ENCODE data around the gene JUP. TPM values are rescaled to one million over a fixed set of nuclear protein-coding genes. Genes with fewer than 3 reads are reported as not detected.

The JUP gene
- total RNA-seq, 1 experiment from 2014 or later: 224 TPM

DNA sequence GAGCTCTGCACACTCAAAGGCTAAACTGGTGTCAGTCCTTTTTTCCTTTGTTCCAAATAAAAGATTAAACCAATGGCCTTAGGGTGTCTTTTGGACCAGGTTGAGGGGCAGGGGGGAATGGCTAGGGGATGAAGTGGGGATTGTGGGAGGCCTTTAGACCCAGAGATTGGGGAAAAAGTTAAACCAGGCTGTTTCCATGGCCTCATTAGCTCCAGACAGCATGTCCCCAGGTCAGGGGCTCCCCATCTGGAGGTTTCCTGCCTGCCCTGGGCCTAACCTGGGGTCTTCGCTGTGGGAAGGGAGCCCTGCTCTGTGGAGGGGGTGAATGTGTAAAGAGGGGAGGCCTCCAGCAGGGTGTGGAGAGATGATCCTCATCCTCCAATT is 36.6 kb upstream of the JUP start:
- CTCF ChIA-PET: no interaction called here

More for the DNA sequence above, 36.6 kb upstream of the JUP start:
- H3K4me1 ChIP-seq (ENCODE audit: control insufficient read depth in 1 of 2, insufficient read depth in 2 of 2, low read length in 2 of 2): no peaks in the 10 kb centered on the region
- no peaks in the 10 kb centered on the region for H4K20me1 ChIP-seq (ENCODE audit: insufficient read depth)
- peaks cover 6 to 9% of the 10 kb centered on the region in 2 experiments; a peak in 2 of 4 replicates for H3K36me3 ChIP-seq (ENCODE audit: control insufficient read depth in 1 of 2, insufficient read depth in 2 of 2, low read length in 2 of 2)
- no peak for DNase-seq (ENCODE audit: low read depth, low spot score)
- TF ChIP-seq CTCF (IDR thresholded peaks at IDR 0.05 in 2 of 3, conservative IDR thresholded peaks at IDR 0.05 in 1 of 3; ENCODE audit: borderline replicate concordance in 1 of 3, insufficient read depth in 1 of 3, low read depth in 2 of 3, low read length in 2 of 3): no peak
- TF ChIP-seq ZFX (IDR thresholded peaks at IDR 0.05): no peak
- TF ChIP-seq, protein P1, sequence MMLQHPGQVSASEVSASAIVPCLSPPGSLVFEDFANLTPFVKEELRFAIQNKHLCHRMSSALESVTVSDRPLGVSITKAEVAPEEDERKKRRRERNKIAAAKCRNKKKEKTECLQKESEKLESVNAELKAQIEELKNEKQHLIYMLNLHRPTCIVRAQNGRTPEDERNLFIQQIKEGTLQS (IDR thresholded peaks at IDR 0.05): no peak
- TF ChIP-seq EZH2 (IDR thresholded peaks at IDR 0.05): no peak
- TF ChIP-seq YY1 (IDR thresholded peaks at IDR 0.05; ENCODE audit: extremely low read depth, insufficient replicate concordance, low read depth, low read length): no peak
- TF ChIP-seq, protein P2, sequence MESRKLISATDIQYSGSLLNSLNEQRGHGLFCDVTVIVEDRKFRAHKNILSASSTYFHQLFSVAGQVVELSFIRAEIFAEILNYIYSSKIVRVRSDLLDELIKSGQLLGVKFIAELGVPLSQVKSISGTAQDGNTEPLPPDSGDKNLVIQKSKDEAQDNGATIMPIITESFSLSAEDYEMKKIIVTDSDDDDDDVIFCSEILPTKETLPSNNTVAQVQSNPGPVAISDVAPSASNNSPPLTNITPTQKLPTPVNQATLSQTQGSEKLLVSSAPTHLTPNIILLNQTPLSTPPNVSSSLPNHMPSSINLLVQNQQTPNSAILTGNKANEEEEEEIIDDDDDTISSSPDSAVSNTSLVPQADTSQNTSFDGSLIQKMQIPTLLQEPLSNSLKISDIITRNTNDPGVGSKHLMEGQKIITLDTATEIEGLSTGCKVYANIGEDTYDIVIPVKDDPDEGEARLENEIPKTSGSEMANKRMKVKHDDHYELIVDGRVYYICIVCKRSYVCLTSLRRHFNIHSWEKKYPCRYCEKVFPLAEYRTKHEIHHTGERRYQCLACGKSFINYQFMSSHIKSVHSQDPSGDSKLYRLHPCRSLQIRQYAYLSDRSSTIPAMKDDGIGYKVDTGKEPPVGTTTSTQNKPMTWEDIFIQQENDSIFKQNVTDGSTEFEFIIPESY (IDR thresholded peaks at IDR 0.05; ENCODE audit: extremely low read depth, insufficient replicate concordance, low read length): no peak
- no peak for TF ChIP-seq RAD21 (IDR thresholded peaks at IDR 0.05; ENCODE audit: low read depth)
- no peak overlapping the region for H3K4me3 ChIP-seq (replicated peaks in 1 of 2; ENCODE audit: low read depth in 1 of 2, low read length in 2 of 2)
- no peak overlapping the region for H3K9ac ChIP-seq (ENCODE audit: low read length)
- H3K27me3 ChIP-seq (ENCODE audit: insufficient read depth, low read length): no peaks in the 10 kb centered on the region
- no peaks in the 10 kb centered on the region for H3K79me2 ChIP-seq (ENCODE audit: insufficient read depth, low read length)
- H3K9me3 ChIP-seq (ENCODE audit: control insufficient read depth in 1 of 2, insufficient read depth in 1 of 2, low read depth in 1 of 2, low read length in 2 of 2): no peaks in the 10 kb centered on the region
- POLR2A ChIA-PET: no interaction called here
- H3K9me2 ChIP-seq (ENCODE audit: insufficient read depth): no peaks in the 10 kb centered on the region
- no TSS peak for BruUV-seq (replicated peaks)
- H3K4me2 ChIP-seq (ENCODE audit: low read length): no peak overlapping the region
- peak; percentile 8; the same call in 1 of the 2 replicates for ATAC-seq
- intact Hi-C loops (cut with micrococcal nuclease): no loop called here
- H2AFZ ChIP-seq (ENCODE audit: low read depth, low read length, poor library complexity, severe bottlenecking): no peak overlapping the region
- RAD21 ChIA-PET (ENCODE audit: low non-redundant PET in 1 of 2, low total read pairs in 2 of 2, uncharacterized antibody in 2 of 2, unreplicated experiment in 2 of 2): no interaction called here
- no peak overlapping the region for H3K27ac ChIP-seq (ENCODE audit: low read depth, low read length)

All from HCT116 (cell line).